ENCODE data around the gene SLC37A4. TPM values are rescaled to one million over a fixed set of nuclear protein-coding genes. Genes with fewer than 3 reads are reported as not detected.

Gene SLC37A4
- total and polyA plus RNA-seq, 10 of the 15 experiments (the other 5 are each of a cell fraction or from before 2014, with no cell fraction given): 11.6 to 29.7 (median 20.4) TPM

DNA sequence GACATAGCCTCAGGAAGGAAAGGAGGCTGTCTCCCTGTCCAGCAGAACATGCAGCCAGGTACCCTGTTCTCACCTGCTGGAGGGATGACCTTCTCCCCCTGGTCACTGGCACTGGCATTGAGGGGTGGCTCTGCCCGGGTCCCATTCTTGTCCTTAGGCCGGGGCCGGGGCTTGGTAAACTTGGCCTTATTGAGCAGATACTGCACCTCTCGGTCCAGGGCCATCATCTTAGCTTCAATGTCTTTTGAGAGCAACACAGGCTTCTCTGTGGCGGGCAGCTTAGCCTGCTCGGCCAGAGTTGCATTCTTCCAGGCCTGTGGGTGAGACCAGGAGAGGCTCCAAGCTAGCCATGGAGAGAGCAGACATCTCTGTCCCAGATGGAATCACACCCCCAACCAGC lies 15.8 kb upstream of the SLC37A4 start (continued):
- TF ChIP-seq NFXL1 (IDR thresholded peaks at IDR 0.05; ENCODE audit: borderline replicate concordance) (no peak), BCL11A (IDR thresholded peaks at IDR 0.05; ENCODE audit: low read depth, low read length) (no peak)

DNA sequence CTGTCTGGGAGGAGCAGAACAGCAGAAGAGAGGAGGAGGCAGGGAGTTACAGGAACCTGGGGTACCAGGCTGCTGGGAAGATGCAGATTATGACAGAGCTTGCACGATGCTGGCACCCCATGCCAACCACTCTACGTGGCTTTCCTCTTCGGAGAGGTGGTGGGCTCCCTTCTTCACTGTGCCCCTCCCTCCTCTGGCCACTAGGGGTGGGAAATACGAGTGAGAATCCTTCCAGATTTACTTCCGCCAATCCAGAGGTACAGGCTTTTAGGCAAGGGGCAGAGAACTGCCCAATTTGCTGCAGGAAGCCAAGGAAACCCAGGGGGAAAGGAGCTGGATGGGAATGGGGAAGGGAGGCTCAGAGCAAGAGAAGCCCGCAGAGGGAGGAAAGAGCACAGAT lies 14.0 kb upstream of the SLC37A4 start:
- Histone ChIP-seq H3K9ac (ENCODE audit: control insufficient read depth, insufficient read depth, low read length) (no peak overlapping the region), H3K9me3 (replicated peaks; ENCODE audit: control insufficient read depth, insufficient read depth, low read length) (no peaks in the 10 kb centered on the region), H3K4me2 (ENCODE audit: control insufficient read depth, insufficient read depth) (no peak overlapping the region), H3K27ac (ENCODE audit: control insufficient read depth, insufficient read depth) (no peak overlapping the region), H3K36me3 (ENCODE audit: control insufficient read depth in 2 of 2, insufficient read depth in 2 of 2, low read length in 1 of 2) (peaks cover 29 to 34% of the 10 kb centered on the region in 2 experiments), H3K27me3 (replicated peaks in 1 of 2; ENCODE audit: control insufficient read depth in 2 of 2, insufficient read depth in 2 of 2, low read length in 1 of 2) (no peaks in the 10 kb centered on the region), H3K79me2 (ENCODE audit: control insufficient read depth, insufficient read depth, low read length) (no peaks in the 10 kb centered on the region; the same call in 1 of the 2 replicates), H3K4me3 (no peak overlapping the region), H2AFZ (ENCODE audit: control insufficient read depth, low read depth, low read length) (no peak overlapping the region), H3K4me1 (ENCODE audit: control insufficient read depth, insufficient read depth, low read length) (peaks cover 9% of the 10 kb centered on the region; the same call in 1 of the 2 replicates), H4K20me1 (ENCODE audit: control insufficient read depth, insufficient read depth) (no peaks in the 10 kb centered on the region)
- FAIRE-seq: no peak
- ChIA-PET POLR2A (interaction anchor here (0.7 kb wide), 1 partner anchor 11 kb away, joined by 3 read pairs; no protein-coding TSS in a partner anchor), RAD21 (ENCODE audit: unreplicated experiment) (no interaction called here), SMC1A (ENCODE audit: uncharacterized antibody, unreplicated experiment) (no interaction called here), CTCF (interaction anchor here (1.1 kb wide), 1 partner anchor 13 kb away, joined by 3 read pairs; no protein-coding TSS in a partner anchor)
- in situ Hi-C loops (cut with MboI) (no loop called here), intact Hi-C loops (cut with micrococcal nuclease; ENCODE audit: unreplicated experiment) (no loop called here)
- 95% methylated on average over 6 of the region's 6 CpGs for WGBS (ENCODE audit: insufficient coverage, insufficient replicate concordance, low lambda C conversion rate, missing lambda C conversion rate)
- TF ChIP-seq GATAD2B (conservative IDR thresholded peaks at IDR 0.05; ENCODE audit: low read depth) (no peak), NFYA (IDR thresholded peaks at IDR 0.05; ENCODE audit: borderline replicate concordance, low read depth, low read length) (no peak), CREM (IDR thresholded peaks at IDR 0.05; ENCODE audit: low read depth) (no peak), CTCF (IDR thresholded peaks at IDR 0.05 in 2 of 3, conservative IDR thresholded peaks at IDR 0.05 in 1 of 3; ENCODE audit: control insufficient read depth in 2 of 3, extremely low read depth in 1 of 3, insufficient read depth in 1 of 3, low read depth in 3 of 3, low read length in 3 of 3) (peak in 1 of 3 experiments; percentile 25; a peak in 1 of 6 replicates)
- TF ChIP-seq, protein P1, sequence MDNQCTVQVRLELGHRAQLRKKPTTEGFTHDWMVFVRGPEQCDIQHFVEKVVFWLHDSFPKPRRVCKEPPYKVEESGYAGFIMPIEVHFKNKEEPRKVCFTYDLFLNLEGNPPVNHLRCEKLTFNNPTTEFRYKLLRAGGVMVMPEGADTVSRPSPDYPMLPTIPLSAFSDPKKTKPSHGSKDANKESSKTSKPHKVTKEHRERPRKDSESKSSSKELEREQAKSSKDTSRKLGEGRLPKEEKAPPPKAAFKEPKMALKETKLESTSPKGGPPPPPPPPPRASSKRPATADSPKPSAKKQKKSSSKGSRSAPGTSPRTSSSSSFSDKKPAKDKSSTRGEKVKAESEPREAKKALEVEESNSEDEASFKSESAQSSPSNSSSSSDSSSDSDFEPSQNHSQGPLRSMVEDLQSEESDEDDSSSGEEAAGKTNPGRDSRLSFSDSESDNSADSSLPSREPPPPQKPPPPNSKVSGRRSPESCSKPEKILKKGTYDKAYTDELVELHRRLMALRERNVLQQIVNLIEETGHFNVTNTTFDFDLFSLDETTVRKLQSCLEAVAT (IDR thresholded peaks at IDR 0.05): no peak
- 0 out of 3 replicates have a peak, but pooled peaks have one; percentile 10 for ATAC-seq
- no TSS peak for BruUV-seq (replicated peaks)
- no peak for DNase-seq (ENCODE audit: low read depth, low spot score)
